Muscle layer of duodenum (tissue), 2 donors: Measurements from ENCODE around the gene C10orf90.

ENCODE experiments used
- H3K27ac ChIP-seq: one replicate; pipeline ENCODE4 v1.7.0; 2013; ENCODE audit warnings: mild to moderate bottlenecking, low read length
- H3K27me3 ChIP-seq: one replicate; pipeline ENCODE4 v1.7.0; 2013; ENCODE audit warnings: low read depth, mild to moderate bottlenecking, control low read depth, low read length
- H3K36me3 ChIP-seq, 2 donors: one replicate each; pipeline ENCODE4 v1.7.0; 2013; ENCODE audit warnings: low read length in 2 of 2, control low read depth in 1 of 2, mild to moderate bottlenecking in 1 of 2; ENCODE audit not compliant: insufficient read depth in 2 of 2, control insufficient read depth in 1 of 2
- H3K4me1 ChIP-seq, 2 donors: one replicate each; pipeline ENCODE4 v1.7.0; 2013; ENCODE audit warnings: low read length in 2 of 2, mild to moderate bottlenecking in 2 of 2, control low read depth in 1 of 2, moderate library complexity in 1 of 2; ENCODE audit not compliant: insufficient read depth in 2 of 2, control insufficient read depth in 1 of 2
- H3K4me3 ChIP-seq, 2 donors: one replicate each; pipeline ENCODE4 v1.7.0; 2013; ENCODE audit warnings: low read length in 2 of 2, low read depth in 1 of 2, mild to moderate bottlenecking in 1 of 2
- H3K9me3 ChIP-seq, 2 donors: one replicate each; pipeline ENCODE4 v1.7.0; 2013; ENCODE audit warnings: low read length in 2 of 2, control low read depth in 1 of 2, mild to moderate bottlenecking in 1 of 2; ENCODE audit not compliant: control insufficient read depth in 1 of 2
- donor health status: healthy.

The C10orf90 gene

GRCh38 chr10:126408953-126409641 is 261.4 kb downstream of the C10orf90 start:
- no peak overlapping the region for H3K27ac ChIP-seq
- H3K4me3 ChIP-seq, result no peak overlapping the region
- H3K27me3 ChIP-seq, result no peaks in the 10 kb centered on the region
- no peaks in the 10 kb centered on the region for H3K4me1 ChIP-seq
- no peaks in the 10 kb centered on the region for H3K36me3 ChIP-seq
- no peaks in the 10 kb centered on the region for H3K9me3 ChIP-seq

GRCh38 chr10:126407831-126408230 is 262.7 kb downstream of the C10orf90 start:
- H3K4me3 ChIP-seq, result no peak overlapping the region
- H3K36me3 ChIP-seq, result no peaks in the 10 kb centered on the region
- no peak overlapping the region for H3K27ac ChIP-seq
- H3K4me1 ChIP-seq, result no peaks in the 10 kb centered on the region
- no peaks in the 10 kb centered on the region for H3K27me3 ChIP-seq
- H3K9me3 ChIP-seq, result no peaks in the 10 kb centered on the region

- Histone ChIP-seq H3K9me3 (no peaks in the 10 kb centered on the region), H3K27ac (no peak overlapping the region), H3K4me3 (no peak overlapping the region), H3K36me3 (no peaks in the 10 kb centered on the region), H3K4me1 (no peaks in the 10 kb centered on the region), H3K27me3 (no peaks in the 10 kb centered on the region)
Observed at GRCh38 chr10:126405239-126405775, 265.2 kb downstream of the C10orf90 start.

- Histone ChIP-seq H3K36me3 (no peaks in the 10 kb centered on the region), H3K4me1 (no peaks in the 10 kb centered on the region), H3K4me3 (no peak overlapping the region), H3K27me3 (no peaks in the 10 kb centered on the region), H3K9me3 (no peaks in the 10 kb centered on the region), H3K27ac (no peak overlapping the region)
Observed at GRCh38 chr10:126402721-126403695, 267.5 kb downstream of the C10orf90 start.

- Histone ChIP-seq H3K27ac (no peak overlapping the region), H3K9me3 (no peaks in the 10 kb centered on the region), H3K27me3 (no peaks in the 10 kb centered on the region), H3K4me1 (no peaks in the 10 kb centered on the region), H3K36me3 (peaks cover 0 to 3% of the 10 kb centered on the region in 2 donors), H3K4me3 (no peak overlapping the region)
Observed at GRCh38 chr10:126400641-126401040, 269.9 kb downstream of the C10orf90 start.

DNA sequence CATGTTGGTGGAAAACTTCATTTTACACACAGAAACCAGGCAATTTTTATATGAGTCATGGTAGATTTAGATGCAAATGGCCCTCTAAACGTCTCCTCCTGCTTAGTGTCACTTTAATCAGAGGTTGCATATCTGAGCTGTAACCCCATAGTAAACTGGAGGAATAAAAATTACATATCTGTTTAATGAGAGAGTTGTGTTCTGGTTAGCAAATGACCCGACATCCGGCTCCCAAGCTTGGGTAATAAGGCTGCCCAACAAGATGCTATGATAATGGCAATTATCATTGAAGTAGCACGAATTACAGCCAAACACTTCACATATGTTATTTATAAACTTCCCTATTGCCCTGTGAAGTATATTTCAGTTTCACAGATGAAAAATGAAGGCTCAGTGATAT is 271.6 kb downstream of the C10orf90 start:
- Histone ChIP-seq H3K27me3 (no peaks in the 10 kb centered on the region), H3K4me3 (no peak overlapping the region), H3K36me3 (peaks cover 0 to 3% of the 10 kb centered on the region in 2 donors), H3K9me3 (no peaks in the 10 kb centered on the region), H3K27ac (no peak overlapping the region), H3K4me1 (no peaks in the 10 kb centered on the region)

- H3K4me1 ChIP-seq, result no peaks in the 10 kb centered on the region
- H3K9me3 ChIP-seq, result no peaks in the 10 kb centered on the region
- H3K36me3 ChIP-seq, result peaks cover 0 to 3% of the 10 kb centered on the region in 2 donors
- no peaks in the 10 kb centered on the region for H3K27me3 ChIP-seq
- no peak overlapping the region for H3K27ac ChIP-seq
- no peak overlapping the region for H3K4me3 ChIP-seq
Observed at GRCh38 chr10:126398383-126398743, 272.1 kb downstream of the C10orf90 start.

DNA sequence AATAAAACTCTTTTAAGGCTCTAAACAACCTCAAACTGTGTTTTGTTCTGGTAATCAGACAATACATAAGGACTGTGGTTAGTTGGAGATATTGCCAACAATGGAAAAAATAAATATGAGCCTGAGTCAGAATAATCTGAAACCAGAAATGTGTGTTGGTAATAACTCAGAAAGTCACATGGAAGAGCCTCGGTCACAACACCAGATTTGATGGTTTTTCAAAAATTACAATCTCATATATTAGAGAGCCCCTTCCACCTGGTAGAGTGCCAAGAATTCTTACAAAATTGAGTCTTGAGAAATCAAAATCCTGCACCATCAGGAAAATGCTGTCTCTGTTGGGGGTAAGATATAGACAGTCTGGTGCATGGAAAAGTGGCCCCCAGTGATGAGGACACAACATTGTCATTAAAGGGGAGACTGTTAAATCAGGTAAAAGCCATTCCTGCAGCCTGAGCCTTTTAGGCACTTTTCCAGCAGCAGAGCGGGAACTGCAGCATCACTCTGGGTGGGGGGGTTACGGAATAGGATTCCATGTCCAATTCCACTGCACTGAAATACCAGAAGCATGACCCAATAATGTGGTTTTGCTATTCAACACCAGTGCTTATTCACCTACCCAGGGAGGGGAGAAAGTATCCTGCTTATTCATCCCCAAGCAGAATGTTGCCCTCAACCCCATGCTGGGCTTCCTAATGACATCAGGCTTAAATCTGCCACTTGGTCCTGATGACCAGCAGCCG is 272.7 kb downstream of the C10orf90 start:
- peaks cover 0 to 3% of the 10 kb centered on the region in 2 donors for H3K36me3 ChIP-seq
- no peaks in the 10 kb centered on the region for H3K9me3 ChIP-seq
- H3K27ac ChIP-seq, result no peak overlapping the region
- H3K4me1 ChIP-seq, result no peaks in the 10 kb centered on the region
- no peaks in the 10 kb centered on the region for H3K27me3 ChIP-seq
- H3K4me3 ChIP-seq, result no peak overlapping the region

GRCh38 chr10:126397156-126397555 is 273.3 kb downstream of the C10orf90 start:
- Histone ChIP-seq H3K9me3 (no peaks in the 10 kb centered on the region), H3K27me3 (no peaks in the 10 kb centered on the region), H3K4me3 (no peak overlapping the region), H3K36me3 (peaks cover 0 to 3% of the 10 kb centered on the region in 2 donors), H3K27ac (no peak overlapping the region), H3K4me1 (no peaks in the 10 kb centered on the region)

- Histone ChIP-seq H3K4me3 (no peak overlapping the region), H3K9me3 (no peaks in the 10 kb centered on the region), H3K27me3 (no peaks in the 10 kb centered on the region), H3K4me1 (no peaks in the 10 kb centered on the region), H3K36me3 (peaks cover 0 to 3% of the 10 kb centered on the region in 2 donors), H3K27ac (no peak overlapping the region)
Observed at GRCh38 chr10:126394948-126395347, 275.5 kb downstream of the C10orf90 start.

DNA sequence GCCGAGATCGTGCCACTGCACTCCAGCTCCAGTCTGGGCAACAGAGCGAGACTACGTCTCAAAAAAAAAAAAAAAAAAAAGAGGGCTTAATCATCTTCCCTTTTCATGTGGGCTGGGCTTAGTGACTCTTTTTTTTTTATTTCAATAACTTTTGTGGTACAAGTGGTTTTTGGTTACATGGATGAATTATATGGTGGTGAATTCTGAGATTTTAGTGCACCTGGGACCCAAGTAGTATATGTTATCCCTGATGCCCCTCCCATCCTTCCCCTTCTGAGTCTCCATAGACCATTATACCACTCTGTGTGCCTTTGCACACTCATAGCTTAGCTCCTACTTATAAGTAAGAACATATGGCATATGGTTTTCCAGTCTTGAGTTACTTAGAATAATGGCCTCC is 277.4 kb downstream of the C10orf90 start:
- peaks cover 0 to under 1% of the 10 kb centered on the region in 2 donors for H3K4me1 ChIP-seq
- peaks cover 0 to 3% of the 10 kb centered on the region in 2 donors for H3K36me3 ChIP-seq
- H3K9me3 ChIP-seq, result no peaks in the 10 kb centered on the region
- no peak overlapping the region for H3K4me3 ChIP-seq
- no peaks in the 10 kb centered on the region for H3K27me3 ChIP-seq
- no peak overlapping the region for H3K27ac ChIP-seq
